Measurements from ENCODE around the gene OTOL1.

Gene OTOL1

DNA sequence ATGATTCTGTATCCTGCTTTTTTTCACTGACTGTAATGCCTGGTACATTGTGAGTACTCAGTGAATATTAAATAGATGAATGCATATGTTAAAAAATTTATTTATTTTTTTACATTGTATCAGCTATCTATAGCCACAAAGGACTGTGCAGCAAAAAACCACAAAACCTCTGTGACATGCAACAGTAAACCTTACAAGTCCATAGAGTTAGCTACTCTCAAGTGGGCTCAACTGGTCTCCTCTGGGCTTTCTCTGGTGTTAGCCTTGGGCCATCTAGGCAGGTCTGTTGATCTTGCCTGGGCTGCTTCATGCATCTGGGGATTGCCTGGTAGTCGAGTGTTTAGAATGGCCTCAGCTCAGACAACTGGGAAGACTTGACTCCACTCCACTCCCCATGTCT is 35.3 kb downstream of the OTOL1 start:
- H3K4me3 ChIP-seq (ENCODE audit: low read depth, low read length) = no peak overlapping the region
- TF ChIP-seq, protein P1, sequence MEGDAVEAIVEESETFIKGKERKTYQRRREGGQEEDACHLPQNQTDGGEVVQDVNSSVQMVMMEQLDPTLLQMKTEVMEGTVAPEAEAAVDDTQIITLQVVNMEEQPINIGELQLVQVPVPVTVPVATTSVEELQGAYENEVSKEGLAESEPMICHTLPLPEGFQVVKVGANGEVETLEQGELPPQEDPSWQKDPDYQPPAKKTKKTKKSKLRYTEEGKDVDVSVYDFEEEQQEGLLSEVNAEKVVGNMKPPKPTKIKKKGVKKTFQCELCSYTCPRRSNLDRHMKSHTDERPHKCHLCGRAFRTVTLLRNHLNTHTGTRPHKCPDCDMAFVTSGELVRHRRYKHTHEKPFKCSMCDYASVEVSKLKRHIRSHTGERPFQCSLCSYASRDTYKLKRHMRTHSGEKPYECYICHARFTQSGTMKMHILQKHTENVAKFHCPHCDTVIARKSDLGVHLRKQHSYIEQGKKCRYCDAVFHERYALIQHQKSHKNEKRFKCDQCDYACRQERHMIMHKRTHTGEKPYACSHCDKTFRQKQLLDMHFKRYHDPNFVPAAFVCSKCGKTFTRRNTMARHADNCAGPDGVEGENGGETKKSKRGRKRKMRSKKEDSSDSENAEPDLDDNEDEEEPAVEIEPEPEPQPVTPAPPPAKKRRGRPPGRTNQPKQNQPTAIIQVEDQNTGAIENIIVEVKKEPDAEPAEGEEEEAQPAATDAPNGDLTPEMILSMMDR (IDR thresholded peaks at IDR 0.05; ENCODE audit: borderline replicate concordance, insufficient read depth, low read depth, low read length) = no peak

DNA sequence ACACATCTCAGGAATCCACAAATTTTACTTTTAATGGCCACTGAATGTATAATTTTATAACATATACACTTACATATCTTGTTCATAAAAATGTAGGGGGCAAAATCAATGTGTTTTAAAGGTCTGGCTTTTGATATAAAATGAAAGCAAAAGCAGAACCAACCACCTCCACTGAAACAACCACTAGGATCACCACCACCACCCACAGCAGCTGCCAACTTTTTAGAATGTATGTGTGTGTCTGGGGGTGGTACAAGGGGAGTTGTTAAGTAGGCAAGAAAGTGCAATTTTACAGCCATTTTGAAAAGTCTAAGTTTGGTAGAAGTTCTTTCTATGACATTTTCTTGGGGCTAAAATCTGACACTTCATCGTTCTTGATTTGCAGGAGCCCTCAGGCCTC is 44.0 kb downstream of the OTOL1 start:
- no peak overlapping the region for H3K4me3 ChIP-seq (ENCODE audit: low read depth, low read length)
- TF ChIP-seq, protein P1 (IDR thresholded peaks at IDR 0.05; ENCODE audit: borderline replicate concordance, insufficient read depth, low read depth, low read length) = no peak

DNA sequence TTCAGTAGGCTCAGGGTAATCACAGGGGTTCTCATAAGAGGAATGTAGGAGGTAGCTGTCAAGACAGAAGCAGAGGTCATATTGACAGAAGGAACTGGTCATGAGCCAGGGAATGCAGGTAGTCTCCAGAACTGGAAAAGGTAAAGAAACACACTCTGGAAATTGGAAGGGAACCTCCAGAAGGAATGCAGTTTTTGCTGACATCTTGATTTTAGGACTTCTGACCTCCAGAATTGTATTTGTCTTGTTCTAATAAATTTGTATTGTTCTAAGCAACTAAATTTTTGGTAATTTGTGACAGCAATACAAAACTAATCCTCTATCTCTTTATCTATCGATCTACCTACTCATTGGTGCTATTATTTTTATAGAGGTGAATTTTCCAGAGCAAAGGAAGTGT is 49.2 kb downstream of the OTOL1 start:
- no peak overlapping the region for H3K4me3 ChIP-seq (ENCODE audit: low read depth, low read length)
- TF ChIP-seq, protein P1 (IDR thresholded peaks at IDR 0.05; ENCODE audit: borderline replicate concordance, insufficient read depth, low read depth, low read length) = no peak

DNA sequence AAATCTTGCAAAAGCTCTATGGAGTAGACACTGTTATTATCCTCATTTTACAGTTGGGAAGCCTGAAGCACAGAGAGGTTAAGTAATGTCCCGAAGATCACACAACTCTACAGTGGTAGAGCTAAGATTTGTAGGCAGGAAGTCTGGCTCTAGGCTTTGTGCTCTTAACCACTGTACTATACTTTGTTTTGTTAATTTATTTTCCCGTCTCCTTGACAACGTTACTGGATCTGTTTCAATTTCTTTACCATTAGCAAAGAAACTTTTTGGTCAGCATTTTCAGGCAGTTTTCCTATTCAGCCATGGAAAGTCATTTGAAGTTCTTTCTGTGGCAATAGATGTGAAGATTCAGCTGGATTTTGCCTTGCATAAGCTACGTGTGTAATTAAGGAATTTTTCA is 51.7 kb downstream of the OTOL1 start:
- TF ChIP-seq, protein P1 (IDR thresholded peaks at IDR 0.05; ENCODE audit: borderline replicate concordance, insufficient read depth, low read depth, low read length) = no peak
- H3K4me3 ChIP-seq (ENCODE audit: low read depth, low read length) = no peak overlapping the region

DNA sequence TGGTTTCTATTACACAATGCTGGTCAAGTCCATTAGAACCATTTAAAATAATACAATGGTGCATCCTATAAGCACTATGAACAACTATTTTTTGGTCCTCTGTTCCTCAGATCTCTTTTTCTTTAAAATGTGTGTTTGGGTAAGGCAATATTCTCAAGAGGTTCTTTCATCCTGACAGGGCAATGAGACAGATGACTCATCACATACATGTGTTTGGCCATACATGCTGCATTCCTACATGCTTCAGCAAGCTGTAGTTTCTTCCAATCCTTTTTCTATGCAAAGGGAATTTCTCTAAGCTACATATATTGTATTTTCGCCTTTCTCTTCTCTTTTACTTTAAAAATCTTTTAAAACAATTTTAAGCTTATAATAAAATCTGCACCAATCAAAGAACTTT is 52.7 kb downstream of the OTOL1 start:
- TF ChIP-seq, protein P1 (IDR thresholded peaks at IDR 0.05; ENCODE audit: borderline replicate concordance, insufficient read depth, low read depth, low read length) = no peak
- no peak overlapping the region for H3K4me3 ChIP-seq (ENCODE audit: low read depth, low read length)

DNA sequence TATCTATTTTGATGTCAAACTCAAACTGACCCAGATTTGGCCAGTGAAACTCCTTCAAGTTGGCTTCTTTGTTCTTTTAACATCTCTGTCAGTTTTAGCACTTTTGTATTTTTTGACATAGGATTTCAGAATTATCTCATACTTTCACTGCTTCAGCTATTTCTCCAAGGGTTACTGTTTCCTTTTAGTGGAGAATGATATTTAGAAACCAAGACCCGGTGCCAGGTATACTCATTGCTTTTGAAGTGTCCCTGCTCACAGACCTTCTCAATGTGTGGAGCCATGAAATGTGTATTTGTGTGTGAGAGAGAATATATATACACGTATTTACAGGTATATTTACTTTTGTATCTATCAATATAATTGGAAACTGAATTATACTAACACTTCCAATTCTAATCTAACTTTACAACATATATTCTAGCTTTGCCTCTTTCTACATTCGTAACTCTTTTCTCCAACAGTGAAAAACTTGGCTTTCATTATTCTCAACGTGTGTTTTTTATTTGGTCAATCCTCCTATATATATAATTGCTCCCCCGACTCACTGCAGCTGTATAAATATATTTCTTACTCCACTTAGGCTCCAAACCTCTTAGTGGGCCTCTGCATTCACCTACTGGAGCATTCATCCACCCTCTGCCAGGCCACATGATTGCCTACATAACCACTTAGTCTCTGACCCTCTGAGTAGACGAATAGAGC is 54.0 kb downstream of the OTOL1 start:
- no peak overlapping the region for H3K4me3 ChIP-seq (ENCODE audit: low read depth, low read length)
- TF ChIP-seq, protein P1 (IDR thresholded peaks at IDR 0.05; ENCODE audit: borderline replicate concordance, insufficient read depth, low read depth, low read length) = no peak

DNA sequence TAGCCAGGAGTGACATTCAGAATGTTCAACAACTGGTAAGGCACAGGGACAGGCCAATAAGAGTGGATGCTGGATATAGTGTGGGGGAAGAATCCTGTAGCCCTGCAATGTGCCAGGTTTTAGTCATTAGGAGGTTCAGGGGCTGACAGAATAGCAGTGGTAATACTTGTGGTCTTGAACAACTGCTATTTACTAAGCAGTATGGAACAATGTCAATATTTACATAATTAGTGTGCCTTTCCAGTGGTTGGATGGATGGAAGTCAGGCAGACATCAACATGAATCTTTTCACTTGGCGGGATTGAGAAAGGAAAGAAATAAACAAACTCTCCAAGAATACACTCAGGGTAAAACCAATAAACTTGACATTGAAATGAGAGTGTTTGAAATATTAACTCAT is 55.1 kb downstream of the OTOL1 start:
- no peak overlapping the region for H3K4me3 ChIP-seq (ENCODE audit: low read depth, low read length)
- TF ChIP-seq, protein P1 (IDR thresholded peaks at IDR 0.05; ENCODE audit: borderline replicate concordance, insufficient read depth, low read depth, low read length) = no peak
